CD14-positive monocyte (primary cell): ENCODE data around the gene KCNG1. TPM values are rescaled to one million over a fixed set of nuclear protein-coding genes. Genes with fewer than 3 reads are reported as not detected.

Experiments used
- DNase-seq, 3 donors: peaks; one replicate each; pipeline ENCODE4 v3.0.0-alpha.2; 2011 to 2022
- H2AFZ ChIP-seq: 2 replicates; pipeline ENCODE4 v1.6.0; 2012; ENCODE audit warnings: mild to moderate bottlenecking, low read depth, low read length, inconsistent platforms; ENCODE audit not compliant: insufficient read depth, poor library complexity, severe bottlenecking
- H3K27ac ChIP-seq, 2 donors: 1 replicate in 1 of 2; 2 replicates in 1 of 2; pipeline ENCODE4 v1.5.1; 2012 to 2013; ENCODE audit warnings: low read length in 2 of 2, control low read depth in 1 of 2, inconsistent platforms in 1 of 2, low read depth in 1 of 2, mild to moderate bottlenecking in 1 of 2
- H3K27me3 ChIP-seq, 2 donors: one replicate each; pipeline versions ENCODE4 v1.6.0 to v1.6.1; 2011 to 2013; ENCODE audit warnings: low read length in 2 of 2; ENCODE audit not compliant: control insufficient read depth in 2 of 2, insufficient read depth in 2 of 2
- H3K36me3 ChIP-seq, 2 donors: replicated peaks in 1 of 2; 1 replicate in 1 of 2; 2 replicates in 1 of 2; pipeline versions ENCODE4 v1.5.1 to v1.6.1; 2012 to 2013; ENCODE audit warnings: low read length in 2 of 2, control low read depth in 1 of 2, inconsistent platforms in 1 of 2, mild to moderate bottlenecking in 1 of 2; ENCODE audit not compliant: insufficient read depth in 2 of 2, control insufficient read depth in 1 of 2
- H3K4me1 ChIP-seq, 2 donors: 1 replicate in 1 of 2; 2 replicates in 1 of 2; pipeline versions ENCODE4 v1.5.1 to v1.6.1; 2012 to 2013; ENCODE audit warnings: low read length in 2 of 2, control low read depth in 1 of 2, inconsistent platforms in 1 of 2, mild to moderate bottlenecking in 1 of 2, moderate library complexity in 1 of 2; ENCODE audit not compliant: insufficient read depth in 2 of 2, control insufficient read depth in 1 of 2
- H3K4me2 ChIP-seq: replicated peaks from 2 replicates; pipeline ENCODE3; 2012; ENCODE audit warnings: low read length, moderate library complexity, mild to moderate bottlenecking; ENCODE audit not compliant: poor library complexity, severe bottlenecking; ENCODE audit errors: extremely low read depth
- H3K4me3 ChIP-seq, 3 experiments: fragments of 200-600 bp in 1 of 3; sonication (generic) in 1 of 3; replicated peaks in 1 of 3; 1 replicate in 2 of 3; 2 replicates in 1 of 3; pipeline ENCODE4 v1.5.1; 2011 to 2013; ENCODE audit warnings: low read length in 3 of 3, mild to moderate bottlenecking in 3 of 3, control low read depth in 2 of 3, low read depth in 2 of 3, inconsistent platforms in 1 of 3, moderate library complexity in 1 of 3
- H3K79me2 ChIP-seq: 2 replicates; pipeline ENCODE4 v1.6.0; 2012; ENCODE audit warnings: mild to moderate bottlenecking, control low read depth, inconsistent platforms, low read length, moderate library complexity; ENCODE audit not compliant: insufficient read depth
- H3K9ac ChIP-seq: 2 replicates; pipeline ENCODE4 v1.6.0; 2017; ENCODE audit warnings: low read length, mild to moderate bottlenecking; ENCODE audit not compliant: insufficient read depth, poor library complexity, severe bottlenecking
- H3K9me3 ChIP-seq, 2 donors: replicated peaks in 1 of 2; 1 replicate in 1 of 2; 2 replicates in 1 of 2; pipeline versions ENCODE4 v1.5.1 to v1.6.1; 2012 to 2013; ENCODE audit warnings: low read length in 2 of 2, control low read depth in 1 of 2; ENCODE audit not compliant: control insufficient read depth in 1 of 2, insufficient read depth in 1 of 2
- H4K20me1 ChIP-seq: 2 replicates; pipeline ENCODE4 v1.6.0; 2012; ENCODE audit warnings: mild to moderate bottlenecking, low read length, control low read depth, moderate library complexity; ENCODE audit not compliant: insufficient read depth
- H3K27ac Mint-ChIP-seq, 7 donors: one replicate each; pipeline ENCODE4 v1.8.0; 2020; ENCODE audit warnings: mild to moderate bottlenecking in 7 of 7, mixed read lengths in 7 of 7, moderate library complexity in 6 of 7, inconsistent platforms in 2 of 7
- H3K27me3 Mint-ChIP-seq, 3 donors: one replicate each; pipeline ENCODE4 v1.8.0; 2021 to 2022; ENCODE audit warnings: low read depth in 3 of 3, mild to moderate bottlenecking in 3 of 3, mixed read lengths in 3 of 3, moderate library complexity in 3 of 3, inconsistent platforms in 1 of 3
- H3K36me3 Mint-ChIP-seq, 2 donors: one replicate each; pipeline ENCODE4 v1.8.0; 2020; ENCODE audit warnings: mixed read lengths in 2 of 2, inconsistent platforms in 1 of 2, mild to moderate bottlenecking in 1 of 2
- H3K4me1 Mint-ChIP-seq: one replicate; pipeline ENCODE4 v1.8.0; 2020; ENCODE audit warnings: mild to moderate bottlenecking, mixed read lengths
- H3K4me3 Mint-ChIP-seq, 2 donors: one replicate each; pipeline ENCODE4 v1.8.0; 2020; ENCODE audit warnings: mild to moderate bottlenecking in 2 of 2, mixed read lengths in 2 of 2, moderate library complexity in 1 of 2
- H3K9me3 Mint-ChIP-seq, 7 donors: one replicate each; pipeline ENCODE4 v1.8.0; 2020 to 2022; ENCODE audit warnings: mixed read lengths in 7 of 7, mild to moderate bottlenecking in 6 of 7, moderate library complexity in 6 of 7, inconsistent platforms in 2 of 7
- CTCF ChIP-seq: fragments of 200-600 bp; IDR thresholded peaks from one replicate; pipeline ENCODE4 v1.8.0; 2022; ENCODE audit warnings: antibody characterized with exemption, mild to moderate bottlenecking
- WGBS: methylation state at CpG from one replicate; pipeline ENCODE4 v1.1.5; 2013; ENCODE audit warnings: missing lambda C conversion rate; ENCODE audit not compliant: insufficient coverage; 5-methylcytosine and 5-hydroxymethylcytosine counted together
- intact Hi-C, 2 donors: fragments of 100-400 bp; cut with micrococcal nuclease; formaldehyde crosslinking; loops; one replicate each; pipeline versions ENCODE4 v1.15.0 to v1.15.1; 2023
- polyA plus RNA-seq, 3 donors: library from polyadenylated mRNA; depleted of rRNA in 1 of 3; unstranded in 2 of 3; stranded (reverse) in 1 of 3; fragments of 300-500 nt in 2 of 3; fragments of >200 nt in 1 of 3; fragmentation: Illumina TruSeq in 2 of 3; gene quantifications; 1 replicate in 2 of 3; 2 replicates in 1 of 3; pipeline ENCODE4 v1.2.3, GENCODE V29; 2012 to 2021

Gene KCNG1
- polyA plus RNA-seq, 3 donors: 0.04 TPM; not detected in 2

- peaks cover 4 to 11% (median 9%) of the 10 kb centered on the region in 3 donors for H3K27me3 Mint-ChIP-seq
- Histone ChIP-seq H3K9me3 (peaks cover 3 to 7% of the 10 kb centered on the region in 2 donors), H3K4me1 (no peaks in the 10 kb centered on the region), H3K79me2 (no peaks in the 10 kb centered on the region), H3K4me3 (no peak overlapping the region), H3K27ac (no peak overlapping the region), H3K27me3 (no peaks in the 10 kb centered on the region), H2AFZ (no peak overlapping the region), H3K4me2 (no peak overlapping the region), H3K9ac (no peak overlapping the region), H3K36me3 (no peaks in the 10 kb centered on the region), H4K20me1 (no peaks in the 10 kb centered on the region)
- no peak for DNase-seq
- H3K9me3 Mint-ChIP-seq: peaks cover 8 to 14% (median 12%) of the 10 kb centered on the region in 7 donors
- peaks cover 4% of the 10 kb centered on the region for H3K4me1 Mint-ChIP-seq
- no peaks in the 10 kb centered on the region for H3K36me3 Mint-ChIP-seq
- H3K4me3 Mint-ChIP-seq: no peak overlapping the region
- WGBS: 84% methylated on average over 3 of the region's 4 CpGs
- TF ChIP-seq CTCF: no peak
- H3K27ac Mint-ChIP-seq: no peak overlapping the region
- intact Hi-C loops: no loop called here
Observed at GRCh38 chr20:51036226-51036625, 13.3 kb upstream of the KCNG1 start.

- Mint-ChIP-seq H3K4me3 (no peak overlapping the region), H3K27ac (peak overlapping the region in 1 of 7 donors; percentile 31), H3K36me3 (no peaks in the 10 kb centered on the region), H3K9me3 (peaks cover 8 to 14% (median 12%) of the 10 kb centered on the region in 7 donors), H3K4me1 (peaks cover 4% of the 10 kb centered on the region), H3K27me3 (peaks cover 4 to 17% (median 9%) of the 10 kb centered on the region in 3 donors)
- H4K20me1 ChIP-seq: no peaks in the 10 kb centered on the region
- H3K4me3 ChIP-seq: no peak overlapping the region
- H3K4me2 ChIP-seq: no peak overlapping the region
- 69% methylated on average over 3 of the region's 9 CpGs for WGBS
- intact Hi-C loops: no loop called here
- H3K36me3 ChIP-seq: no peaks in the 10 kb centered on the region
- no peaks in the 10 kb centered on the region for H3K79me2 ChIP-seq
- no peaks in the 10 kb centered on the region for H3K4me1 ChIP-seq
- H2AFZ ChIP-seq: no peak overlapping the region
- H3K9ac ChIP-seq: no peak overlapping the region
- TF ChIP-seq CTCF: no peak
- DNase-seq: no peak
- no peak overlapping the region for H3K27ac ChIP-seq
- H3K9me3 ChIP-seq: peaks cover 3 to 7% of the 10 kb centered on the region in 2 donors
- H3K27me3 ChIP-seq: peaks cover 0 to 2% of the 10 kb centered on the region in 2 donors
Observed at GRCh38 chr20:51034988-51035656, 12.2 kb upstream of the KCNG1 start.
